ENCODE results near the gene FAM98B. TPM values are rescaled to one million over a fixed set of nuclear protein-coding genes. Genes with fewer than 3 reads are reported as not detected.

FAM98B gene
- total RNA-seq, 1 experiment from 2014 or later: 20.5 TPM

DNA sequence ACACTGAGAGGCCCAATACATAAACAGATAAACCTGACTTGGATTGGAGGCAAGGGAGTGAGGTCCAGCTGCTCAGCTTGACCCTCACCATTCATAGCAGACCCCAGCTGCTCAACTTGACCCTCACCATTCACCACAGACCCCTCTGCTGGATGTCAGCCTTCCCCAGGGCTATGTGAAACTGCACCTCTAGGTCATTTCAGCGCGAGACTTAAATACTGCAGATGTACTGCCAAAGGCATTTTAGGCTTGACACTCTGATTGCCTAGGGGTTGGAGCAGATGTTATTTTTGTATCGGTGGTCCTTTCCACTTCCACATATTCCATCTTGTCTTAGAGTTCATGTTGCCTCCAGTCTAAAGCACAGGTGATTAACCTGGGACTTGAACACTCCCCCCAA, 41.5 kb upstream of the FAM98B start:
- peaks cover 20% of the 10 kb centered on the region for H3K27me3 Mint-ChIP-seq (ENCODE audit: unreplicated experiment)
- TF ChIP-seq, protein P1, sequence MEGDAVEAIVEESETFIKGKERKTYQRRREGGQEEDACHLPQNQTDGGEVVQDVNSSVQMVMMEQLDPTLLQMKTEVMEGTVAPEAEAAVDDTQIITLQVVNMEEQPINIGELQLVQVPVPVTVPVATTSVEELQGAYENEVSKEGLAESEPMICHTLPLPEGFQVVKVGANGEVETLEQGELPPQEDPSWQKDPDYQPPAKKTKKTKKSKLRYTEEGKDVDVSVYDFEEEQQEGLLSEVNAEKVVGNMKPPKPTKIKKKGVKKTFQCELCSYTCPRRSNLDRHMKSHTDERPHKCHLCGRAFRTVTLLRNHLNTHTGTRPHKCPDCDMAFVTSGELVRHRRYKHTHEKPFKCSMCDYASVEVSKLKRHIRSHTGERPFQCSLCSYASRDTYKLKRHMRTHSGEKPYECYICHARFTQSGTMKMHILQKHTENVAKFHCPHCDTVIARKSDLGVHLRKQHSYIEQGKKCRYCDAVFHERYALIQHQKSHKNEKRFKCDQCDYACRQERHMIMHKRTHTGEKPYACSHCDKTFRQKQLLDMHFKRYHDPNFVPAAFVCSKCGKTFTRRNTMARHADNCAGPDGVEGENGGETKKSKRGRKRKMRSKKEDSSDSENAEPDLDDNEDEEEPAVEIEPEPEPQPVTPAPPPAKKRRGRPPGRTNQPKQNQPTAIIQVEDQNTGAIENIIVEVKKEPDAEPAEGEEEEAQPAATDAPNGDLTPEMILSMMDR (IDR thresholded peaks at IDR 0.05; ENCODE audit: unreplicated experiment): no peak
- H3K9me3 Mint-ChIP-seq (ENCODE audit: low read depth, unreplicated experiment): no peaks in the 10 kb centered on the region
- H3K4me3 Mint-ChIP-seq (ENCODE audit: low read depth, unreplicated experiment): no peak overlapping the region
- CTCF ChIA-PET: interaction anchor here (0.6 kb wide), 1 partner anchor 53 kb away, joined by 3 read pairs; no protein-coding TSS in a partner anchor
- no peak overlapping the region for H3K27ac Mint-ChIP-seq (ENCODE audit: unreplicated experiment)
- intact Hi-C loops (cut with micrococcal nuclease; ENCODE audit: unreplicated experiment): loop anchor here (10.0 kb wide), 1 partner anchor 58 kb away; no protein-coding TSS in a partner anchor
- H3K36me3 Mint-ChIP-seq (ENCODE audit: insufficient read depth, unreplicated experiment): no peaks in the 10 kb centered on the region
- BruUV-seq (replicated peaks): no TSS peak
- no peak for DNase-seq
- no peaks in the 10 kb centered on the region for H3K4me1 Mint-ChIP-seq (ENCODE audit: low read depth, unreplicated experiment)

DNA sequence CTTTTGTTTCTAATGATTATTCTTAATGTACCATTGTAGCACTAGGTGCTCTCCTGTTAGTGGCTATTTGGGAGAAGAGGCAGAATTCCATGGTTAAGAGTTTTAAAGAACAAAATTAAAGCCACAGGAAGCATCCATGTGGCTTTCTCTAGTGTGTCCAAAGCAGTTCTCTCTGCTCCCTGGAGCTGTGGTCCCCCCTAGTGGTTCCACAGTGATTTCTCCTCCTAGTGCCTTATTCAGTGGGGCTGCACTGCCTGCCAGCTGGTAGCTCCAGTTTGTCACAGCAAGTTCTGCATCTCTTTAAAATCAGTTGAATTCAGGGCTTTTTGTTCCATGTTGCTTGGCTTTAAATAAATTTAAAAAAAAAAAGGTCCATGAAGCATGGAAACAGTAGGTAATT, 39.6 kb upstream of the FAM98B start:
- no peak overlapping the region for H3K27ac Mint-ChIP-seq (ENCODE audit: unreplicated experiment)
- TF ChIP-seq, protein P1 (IDR thresholded peaks at IDR 0.05; ENCODE audit: unreplicated experiment): no peak
- DNase-seq: peak; percentile 55
- intact Hi-C loops (cut with micrococcal nuclease; ENCODE audit: unreplicated experiment): loop anchor here (1.0 to 10.0 kb wide), 3 partner anchors 60 to 420 kb away; no protein-coding TSS in a partner anchor
- H3K27me3 Mint-ChIP-seq (ENCODE audit: unreplicated experiment): peaks cover 30% of the 10 kb centered on the region
- CTCF ChIA-PET: no interaction called here
- H3K4me3 Mint-ChIP-seq (ENCODE audit: low read depth, unreplicated experiment): no peak overlapping the region
- no peaks in the 10 kb centered on the region for H3K4me1 Mint-ChIP-seq (ENCODE audit: low read depth, unreplicated experiment)
- no peaks in the 10 kb centered on the region for H3K36me3 Mint-ChIP-seq (ENCODE audit: insufficient read depth, unreplicated experiment)
- no peaks in the 10 kb centered on the region for H3K9me3 Mint-ChIP-seq (ENCODE audit: low read depth, unreplicated experiment)
- BruUV-seq (replicated peaks): no TSS peak

DNA sequence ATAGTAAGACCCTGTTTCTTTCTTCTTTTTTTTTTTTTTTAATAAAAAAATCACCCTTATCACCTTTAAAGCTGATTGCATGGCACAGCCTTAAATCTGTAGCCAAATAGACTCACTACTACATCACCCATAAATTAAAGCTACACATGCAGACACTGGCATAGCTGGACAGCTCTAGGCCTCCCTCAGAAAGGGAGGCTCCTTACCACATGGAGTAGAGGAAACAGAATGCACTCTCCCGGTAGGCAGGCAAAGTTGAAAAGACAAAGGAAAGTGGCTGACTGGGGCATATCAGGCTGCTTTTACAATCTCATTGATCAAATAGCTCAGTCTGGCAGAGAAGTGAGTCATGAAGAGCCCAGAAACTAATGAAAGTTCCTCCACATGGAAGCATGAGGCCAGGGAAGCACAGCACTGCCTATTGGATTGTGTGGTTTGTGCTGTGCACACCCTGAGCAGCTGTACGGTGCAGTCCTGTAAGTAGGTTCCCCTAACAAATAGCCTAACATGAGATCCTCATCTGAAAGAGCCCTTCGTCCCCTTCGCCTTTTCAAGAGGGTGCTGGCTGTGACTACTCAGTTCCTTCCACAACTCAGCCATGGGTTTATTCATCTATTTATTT, 32.7 kb upstream of the FAM98B start:
- CTCF ChIA-PET: interaction anchor here (0.6 to 1.2 kb wide), 3 partner anchors 8 to 1082 kb away, joined by 3 to 15 read pairs (median 6); no protein-coding TSS in a partner anchor
- DNase-seq: no peak

DNA sequence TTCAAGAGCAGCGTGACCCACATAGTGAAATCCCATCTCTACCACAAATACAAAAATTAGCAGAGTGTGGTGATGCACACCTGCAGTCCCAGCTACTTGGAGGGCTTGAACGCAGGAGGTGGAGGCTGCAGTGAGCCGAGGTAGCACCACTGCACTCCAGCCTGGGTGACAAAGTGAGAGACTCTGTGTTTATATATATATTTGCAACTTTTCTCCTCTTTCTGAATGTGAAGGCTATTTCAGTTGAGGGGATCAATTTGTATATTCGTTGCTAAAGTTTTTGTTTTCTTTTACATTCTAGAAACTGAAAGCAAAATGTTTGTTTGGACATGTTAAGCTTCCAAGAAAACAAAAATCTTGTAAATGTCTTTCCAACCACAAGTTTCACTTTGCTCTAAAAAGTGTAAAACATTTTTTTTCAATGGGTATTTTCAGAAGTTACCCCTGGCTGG, 29.8 kb upstream of the FAM98B start:
- TF ChIP-seq, protein P1 (IDR thresholded peaks at IDR 0.05; ENCODE audit: unreplicated experiment): no peak
- DNase-seq: no peak
- Mint-ChIP-seq H3K27me3 (ENCODE audit: unreplicated experiment) (no peaks in the 10 kb centered on the region), H3K9me3 (ENCODE audit: low read depth, unreplicated experiment) (no peaks in the 10 kb centered on the region), H3K36me3 (ENCODE audit: insufficient read depth, unreplicated experiment) (no peaks in the 10 kb centered on the region), H3K4me1 (ENCODE audit: low read depth, unreplicated experiment) (no peaks in the 10 kb centered on the region), H3K27ac (ENCODE audit: unreplicated experiment) (no peak overlapping the region), H3K4me3 (ENCODE audit: low read depth, unreplicated experiment) (no peak overlapping the region)
- CTCF ChIA-PET: no interaction called here
- intact Hi-C loops (cut with micrococcal nuclease; ENCODE audit: unreplicated experiment): no loop called here
- BruUV-seq (replicated peaks): no TSS peak

More for the DNA sequence above, 32.7 kb upstream of the FAM98B start:
- no TSS peak for BruUV-seq (replicated peaks)
- no peaks in the 10 kb centered on the region for H3K36me3 Mint-ChIP-seq (ENCODE audit: insufficient read depth, unreplicated experiment)
- H3K9me3 Mint-ChIP-seq (ENCODE audit: low read depth, unreplicated experiment): no peaks in the 10 kb centered on the region
- TF ChIP-seq, protein P1 (IDR thresholded peaks at IDR 0.05; ENCODE audit: unreplicated experiment): no peak
- H3K27ac Mint-ChIP-seq (ENCODE audit: unreplicated experiment): no peak overlapping the region
- no peaks in the 10 kb centered on the region for H3K4me1 Mint-ChIP-seq (ENCODE audit: low read depth, unreplicated experiment)
- intact Hi-C loops (cut with micrococcal nuclease; ENCODE audit: unreplicated experiment): no loop called here
- peaks cover 14% of the 10 kb centered on the region for H3K27me3 Mint-ChIP-seq (ENCODE audit: unreplicated experiment)
- H3K4me3 Mint-ChIP-seq (ENCODE audit: low read depth, unreplicated experiment): no peak overlapping the region
